ENCODE data around the gene FOXK1.
A peak's percentile ranks its signal among the peaks of the same experiment; 100 is the strongest.

Gene FOXK1

DNA sequence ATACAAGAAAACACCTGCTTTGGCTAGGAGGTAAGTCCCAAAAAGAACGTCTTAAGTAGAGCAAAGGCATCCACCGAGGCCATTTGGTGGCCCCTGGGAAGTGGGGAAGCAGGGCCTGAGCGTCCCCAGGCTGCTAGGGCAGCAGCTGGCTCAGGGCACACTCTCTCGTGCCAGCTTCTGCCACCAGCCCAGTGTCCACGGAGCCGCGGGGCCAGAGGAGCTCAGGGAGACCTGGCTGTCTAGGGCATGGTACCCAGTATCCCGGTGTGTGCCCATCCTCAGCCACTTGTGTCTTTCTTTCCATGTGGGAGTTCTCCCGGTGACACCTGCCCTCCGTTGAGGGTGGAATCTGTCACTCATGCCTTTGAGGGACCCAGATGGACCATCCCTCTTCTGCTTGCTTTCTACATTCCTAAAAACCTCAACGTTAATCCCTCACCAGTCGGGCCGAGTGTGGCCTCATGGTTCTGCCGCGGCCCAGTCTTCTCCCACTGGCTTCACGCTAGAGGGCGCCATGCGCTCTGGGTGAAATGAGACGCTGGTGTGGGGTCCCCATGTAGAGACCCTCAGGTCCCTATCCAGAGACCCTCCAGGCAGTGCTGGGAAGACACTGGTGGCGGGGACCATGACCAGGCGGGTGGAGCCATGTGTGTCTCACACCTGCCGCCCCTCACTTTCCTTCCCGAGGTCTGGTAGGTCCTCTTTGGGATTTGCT, 83.8 kb downstream of the FOXK1 start:
- no peak for DNase-seq (ENCODE audit: low spot score)

- DNase-seq (ENCODE audit: low spot score), result no peak
These were observed 84.8 kb downstream of the FOXK1 start for GRCh38 chr7:4766666-4767519.

GRCh38 chr7:4768597-4769569, 86.8 kb downstream of the FOXK1 start:
- no peak for DNase-seq (ENCODE audit: low spot score)

DNA sequence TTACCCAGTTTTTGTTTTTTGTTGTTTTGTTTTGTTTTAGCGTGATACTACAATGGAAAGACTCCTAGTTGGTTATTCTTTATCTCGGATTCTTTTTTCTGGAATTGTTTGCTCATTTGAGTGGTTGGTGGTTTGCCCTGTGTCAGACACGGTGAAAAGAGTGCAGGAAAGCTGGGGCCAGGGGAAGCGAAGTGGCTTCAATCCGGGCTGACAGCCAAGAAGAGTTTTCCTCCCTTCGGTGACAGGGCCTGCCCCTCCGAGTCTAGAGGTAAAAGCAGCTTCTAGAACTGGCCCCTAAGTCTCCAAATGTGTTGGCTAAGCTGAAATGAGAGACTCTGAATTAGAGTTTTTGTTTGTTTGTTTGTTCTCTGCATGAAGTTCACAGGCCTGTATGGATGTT, 87.7 kb downstream of the FOXK1 start:
- DNase-seq (ENCODE audit: low spot score), result no peak

DNA sequence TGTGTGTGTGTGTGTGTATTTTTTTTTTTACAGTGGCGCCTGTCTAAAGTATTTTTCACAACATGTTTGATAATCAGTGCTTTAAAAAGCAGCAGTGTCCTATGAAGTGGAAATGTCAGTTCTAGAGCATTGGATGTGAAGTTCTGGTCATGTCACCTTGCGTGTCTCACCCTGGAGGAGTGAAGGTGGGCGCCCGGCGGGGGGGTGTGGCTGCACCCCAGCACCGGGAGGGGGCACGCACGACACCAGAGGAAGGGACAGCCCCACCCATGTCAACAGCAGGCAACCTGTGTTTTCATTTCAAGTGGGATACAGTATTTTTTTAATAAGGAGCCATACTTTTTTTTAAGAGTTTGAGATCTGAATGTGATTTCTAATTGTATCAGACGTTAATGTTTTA, 88.8 kb downstream of the FOXK1 start:
- no peak for DNase-seq (ENCODE audit: low spot score)

- no peak for DNase-seq (ENCODE audit: low spot score)
These were observed 89.6 kb downstream of the FOXK1 start for GRCh38 chr7:4771737-4772136.

DNA sequence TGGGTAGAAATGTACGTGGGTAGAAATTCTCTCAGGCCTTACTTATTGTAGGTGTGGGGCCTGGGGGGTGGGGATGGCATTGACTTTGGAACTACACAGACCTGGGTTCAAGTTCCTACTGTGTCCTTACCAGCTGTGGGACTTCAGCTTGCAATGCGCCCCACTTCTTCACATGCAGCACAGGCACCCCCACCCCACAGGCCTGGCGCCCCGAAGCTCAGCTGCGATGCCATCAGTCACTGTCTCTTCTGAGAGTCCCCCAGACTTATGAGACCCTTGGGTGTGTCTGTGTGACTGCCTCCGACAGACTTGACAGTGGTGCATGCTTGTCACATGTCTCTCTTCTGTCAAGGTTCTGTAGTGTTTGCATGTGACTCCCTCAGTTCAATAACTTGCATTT, 90.2 kb downstream of the FOXK1 start:
- DNase-seq (ENCODE audit: low spot score), result no peak

DNA sequence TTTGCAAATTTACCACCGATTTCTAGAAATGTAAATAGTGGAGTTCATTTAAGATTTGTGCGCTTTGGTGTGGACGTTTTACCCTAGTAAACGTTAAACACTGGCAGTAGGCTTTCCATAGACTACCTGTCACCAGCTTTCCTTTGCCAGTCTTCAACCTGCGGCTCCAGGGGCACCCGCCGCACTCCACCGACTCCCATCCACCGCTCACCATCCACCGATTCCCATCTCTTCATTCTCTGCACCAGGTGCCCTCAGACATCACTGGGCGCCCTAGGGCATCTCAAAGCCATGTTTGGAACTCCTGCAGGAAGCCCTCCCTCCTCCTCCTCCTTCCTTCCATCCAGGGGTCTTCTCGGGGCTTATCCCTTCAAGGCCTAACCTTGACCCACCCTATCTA, 91.9 kb downstream of the FOXK1 start:
- DNase-seq (ENCODE audit: low spot score), result no peak

GRCh38 chr7:4774658-4775249, 92.7 kb downstream of the FOXK1 start:
- no peak for DNase-seq (ENCODE audit: low spot score)

- peak; percentile 95 for DNase-seq (ENCODE audit: low spot score)
These were observed 93.3 kb downstream of the FOXK1 start, which contains the start of gene AP5Z1 for GRCh38 chr7:4775250-4775847. Gene AP5Z1 (plus strand): TSS chr7:4775623. CDS start chr7:4775716, 93 bp downstream.

DNA sequence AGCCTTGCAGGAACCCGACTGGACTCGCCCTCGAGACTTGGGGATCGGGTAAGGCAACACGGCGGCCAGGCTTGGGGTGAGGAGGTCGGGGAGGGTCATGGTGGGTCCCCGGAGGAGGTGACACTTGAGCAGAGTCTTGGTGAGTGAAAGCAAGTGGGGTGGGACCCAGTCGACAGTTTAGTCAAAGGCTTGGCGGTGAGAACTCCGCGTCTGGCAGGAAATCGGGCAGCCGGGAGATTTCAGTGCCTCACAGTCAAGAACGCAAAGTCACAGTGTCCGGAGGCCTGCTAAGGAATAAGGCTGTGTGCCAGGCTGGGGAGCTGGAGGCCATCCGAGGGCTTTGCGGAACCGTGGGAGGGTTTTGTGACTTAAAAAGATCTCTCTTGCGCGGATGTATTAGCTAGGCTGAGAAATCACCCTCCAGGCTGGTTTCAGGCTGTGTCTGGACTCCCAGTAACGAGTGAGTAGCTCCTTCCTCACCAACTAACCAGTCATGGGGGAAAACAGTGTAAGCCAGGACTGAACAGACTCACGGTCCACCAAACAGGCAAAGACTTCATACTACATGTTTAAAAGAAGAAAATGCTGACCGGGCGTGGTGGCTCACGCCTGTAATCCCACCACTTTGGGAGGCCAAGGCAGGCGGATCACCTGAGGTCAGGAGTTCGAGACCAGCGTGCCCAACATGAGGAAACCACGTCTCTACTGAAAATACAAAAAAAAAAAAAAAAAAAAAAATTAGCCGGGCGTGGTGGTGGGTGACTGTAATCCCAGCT, 93.9 kb downstream of the FOXK1 start:
- no peak for DNase-seq (ENCODE audit: low spot score)

GRCh38 chr7:4779118-4779517, 97.0 kb downstream of the FOXK1 start:
- no peak for DNase-seq (ENCODE audit: low spot score)

- no peak for DNase-seq (ENCODE audit: low spot score)
These were observed 99.4 kb downstream of the FOXK1 start for GRCh38 chr7:4781366-4782069.

GRCh38 chr7:4782333-4783291, 100.5 kb downstream of the FOXK1 start:
- DNase-seq (ENCODE audit: low spot score), result no peak

DNA sequence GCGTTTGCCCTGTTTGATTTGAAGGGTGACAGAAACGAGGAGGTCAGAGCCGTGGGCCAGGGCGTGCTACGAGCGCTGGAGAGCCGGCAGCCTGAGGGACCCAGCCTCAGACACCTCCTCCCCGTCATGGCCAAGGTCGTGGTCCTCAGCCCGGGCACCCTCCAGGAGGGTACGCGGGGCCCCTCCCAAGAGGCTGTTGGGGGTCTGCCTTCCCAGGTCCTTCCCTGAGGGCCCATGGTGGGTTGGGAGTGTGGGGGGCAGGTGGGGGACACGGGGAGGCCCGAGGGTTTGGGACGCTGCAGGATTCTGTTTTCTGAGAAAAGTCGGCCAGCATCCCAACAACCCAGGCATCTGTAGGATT, 101.2 kb downstream of the FOXK1 start:
- no peak for DNase-seq (ENCODE audit: low spot score)

DNA sequence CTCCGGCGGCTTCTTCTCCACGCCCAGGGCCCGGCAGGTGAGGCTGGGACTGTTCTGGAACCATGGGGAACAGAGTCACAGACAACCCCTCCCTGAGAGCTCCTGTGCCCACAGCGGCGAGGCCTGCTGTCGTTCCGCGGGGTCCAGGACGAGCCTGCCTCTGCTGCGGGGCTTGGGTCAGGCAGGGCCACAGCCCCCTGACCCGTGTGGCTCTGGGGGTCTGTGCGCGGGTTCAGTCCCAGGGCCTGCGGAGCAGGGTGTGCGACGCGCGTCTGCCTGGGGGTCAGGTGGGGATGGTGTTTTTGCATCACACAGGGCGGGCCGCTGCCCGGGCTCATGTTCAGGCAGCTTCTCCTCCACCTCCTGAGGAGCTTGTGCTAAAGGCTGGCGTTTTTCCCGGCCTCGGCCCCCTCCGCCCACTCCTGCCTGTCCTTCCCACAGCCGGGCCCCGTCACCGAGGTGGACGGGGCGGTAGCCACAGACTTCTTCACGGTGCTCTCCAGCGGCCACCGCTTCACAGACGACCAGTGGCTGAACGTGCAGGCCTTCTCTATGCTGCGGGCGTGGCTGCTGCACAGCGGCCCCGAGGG, 101.8 kb downstream of the FOXK1 start:
- DNase-seq (ENCODE audit: low spot score), result no peak

GRCh38 chr7:4784799-4785198, 102.7 kb downstream of the FOXK1 start:
- DNase-seq (ENCODE audit: low spot score), result no peak

- no peak for DNase-seq (ENCODE audit: low spot score)
These were observed 103.3 kb downstream of the FOXK1 start for GRCh38 chr7:4785371-4785770.

Measured in globus pallidus (tissue), 1 donor.